ENCODE measurements around the gene KDM4B. TPM values are rescaled to one million over a fixed set of nuclear protein-coding genes. Genes with fewer than 3 reads are reported as not detected.

The KDM4B gene
- total and polyA plus RNA-seq, 9 of the 15 experiments (the other 6 are each of a cell fraction or from before 2014, with no cell fraction given) = 0.21 to 29.9 (median 7.3) TPM

GRCh38 chr19:5093297-5093928 is 124.5 kb downstream of the KDM4B start:
- in situ Hi-C loops (cut with MboI) (no loop called here), intact Hi-C loops (cut with micrococcal nuclease) (no loop called here)
- ChIA-PET POLR2A (interaction anchor here (0.6 to 0.8 kb wide), 2 partner anchors 244 to 275 kb away, joined by 3 to 4 read pairs; no protein-coding TSS in a partner anchor), CTCF (ENCODE audit: low intra/inter-chr PET ratio) (no interaction called here)
- H3K27me3 ChIP-seq (ENCODE audit: control insufficient read depth in 2 of 2, insufficient read depth in 2 of 2, low read length in 2 of 2) = no peaks in the 10 kb centered on the region
- H4K20me1 ChIP-seq (replicated peaks; ENCODE audit: control insufficient read depth, insufficient read depth, low read length) = no peaks in the 10 kb centered on the region
- H3K36me3 ChIP-seq (ENCODE audit: control insufficient read depth, insufficient read depth, low read length) = peaks cover 14% of the 10 kb centered on the region; the same call in 2 of the 3 replicates
- DNase-seq (ENCODE audit: extremely low read depth in 1 of 4, low spot score in 3 of 4) (peak; percentile 50 to 61 (median 54)), ATAC-seq (peak; percentile 12; the same call in 2 of the 3 replicates), FAIRE-seq (no peak)
- peaks cover 28% of the 10 kb centered on the region for H3K79me2 ChIP-seq (ENCODE audit: control insufficient read depth, insufficient read depth, low read length)
- BruUV-seq (replicated peaks) = no TSS peak
- peaks cover 41 to 59% of the 10 kb centered on the region in 2 experiments for H3K4me1 ChIP-seq (replicated peaks in 1 of 2; ENCODE audit: control insufficient read depth in 2 of 2, insufficient read depth in 2 of 2, low read length in 2 of 2)
- H3K9me1 ChIP-seq (ENCODE audit: control insufficient read depth, insufficient read depth, low read length) = peaks cover 10% of the 10 kb centered on the region
- H3K4me3 ChIP-seq = no peak overlapping the region
- no peaks in the 10 kb centered on the region; the same call in 1 of the 2 replicates for H3K9me3 ChIP-seq (replicated peaks; ENCODE audit: control insufficient read depth, insufficient read depth, low read depth, low read length)
- 47% methylated on average over 29 of the region's 31 CpGs for WGBS (ENCODE audit: insufficient coverage, low coverage, missing lambda C conversion rate)
- no peak overlapping the region for H2AFZ ChIP-seq (ENCODE audit: low read depth, low read length)
- H3K9ac ChIP-seq (ENCODE audit: insufficient read depth in 1 of 2, low read depth in 2 of 2, low read length in 2 of 2) = peak overlapping the region; percentile 32 to 96; a peak in 3 of 4 replicates
- peak overlapping the region; percentile 98 for H3K27ac ChIP-seq (ENCODE audit: extremely low read depth, low read depth, low read length)
- H3K4me2 ChIP-seq (ENCODE audit: insufficient read depth, low read length) = peak overlapping the region; percentile 10; the same call in 1 of the 2 replicates
- 0 out of 2 replicates have a peak, but pooled peaks have one; percentile 29 for TF ChIP-seq KLF13 (tag; IDR thresholded peaks at IDR 0.05; ENCODE audit: borderline replicate concordance, low read depth)
- TF ChIP-seq CBX3 (IDR thresholded peaks at IDR 0.05; ENCODE audit: borderline replicate concordance in 1 of 2, low read length in 2 of 2) = no peak
- TF ChIP-seq ELK3 (CRISPR knock-in tag; IDR thresholded peaks at IDR 0.05) = no peak
- 0 out of 2 replicates have a peak, but pooled peaks have one; percentile 23 for TF ChIP-seq HDAC2 (IDR thresholded peaks at IDR 0.05)
- TF ChIP-seq ARID1B (IDR thresholded peaks at IDR 0.05) = peak; percentile 78
- TF ChIP-seq VEZF1 (CRISPR knock-in tag; IDR thresholded peaks at IDR 0.05) = peak; percentile 77
- TF ChIP-seq NR4A1 (CRISPR knock-in tag; IDR thresholded peaks at IDR 0.05) = no peak
- TF ChIP-seq NR4A1 (tag; IDR thresholded peaks at IDR 0.05) = peak; percentile 61; the same call in 1 of the 2 replicates
- no peak for TF ChIP-seq CBX1 (IDR thresholded peaks at IDR 0.05; ENCODE audit: low read depth)
- TF ChIP-seq ZNF584 (CRISPR knock-in tag; IDR thresholded peaks at IDR 0.05; ENCODE audit: low read depth) = peak; percentile 70; the same call in 1 of the 2 replicates
- TF ChIP-seq RBFOX2 (IDR thresholded peaks at IDR 0.05; ENCODE audit: low read depth, low read length) = peak; percentile 61
- TF ChIP-seq RNF2 (IDR thresholded peaks at IDR 0.05) = 0 out of 2 replicates have a peak, but pooled peaks have one; percentile 47
- peak; percentile 64; the same call in 1 of the 2 replicates for TF ChIP-seq MYC (IDR thresholded peaks at IDR 0.05; ENCODE audit: low read depth, low read length)
- no peak for TF ChIP-seq MYC (CRISPR knock-in tag; IDR thresholded peaks at IDR 0.05; ENCODE audit: borderline replicate concordance, low read depth)
- TF ChIP-seq SP2 (IDR thresholded peaks at IDR 0.05; ENCODE audit: extremely low read depth, low read depth, low read length, poor library complexity, severe bottlenecking) = no peak
- no peak for TF ChIP-seq TAF7 (tag; IDR thresholded peaks at IDR 0.05)
- peak; percentile 70; the same call in 1 of the 2 replicates for TF ChIP-seq ZBTB33 (CRISPR knock-in tag; IDR thresholded peaks at IDR 0.05)
- TF ChIP-seq ATF1 (CRISPR knock-in tag; IDR thresholded peaks at IDR 0.05) = no peak
- peak; percentile 19; the same call in 1 of the 2 replicates for TF ChIP-seq ATF1 (tag; IDR thresholded peaks at IDR 0.05)
